ENCODE measurements around the gene TUBB4B.

The TUBB4B gene

GRCh38 chr9:137240841-137241489 is at the start of gene TUBB4B:
Gene TUBB4B (plus strand): TSS chr9:137241287. CDS start chr9:137241361, 74 bp downstream.
- DNase-seq (ENCODE audit: low read depth) = peak; percentile 93

GRCh38 chr9:137191691-137192447 is 49.2 kb upstream of the TUBB4B start:
- DNase-seq (ENCODE audit: low read depth) = no peak

- no peak for DNase-seq (ENCODE audit: low read depth)
Measured at GRCh38 chr9:137192448-137192780, 48.7 kb upstream of the TUBB4B start.

GRCh38 chr9:137192859-137193258 is 48.2 kb upstream of the TUBB4B start:
- no peak for DNase-seq (ENCODE audit: low read depth)

DNA sequence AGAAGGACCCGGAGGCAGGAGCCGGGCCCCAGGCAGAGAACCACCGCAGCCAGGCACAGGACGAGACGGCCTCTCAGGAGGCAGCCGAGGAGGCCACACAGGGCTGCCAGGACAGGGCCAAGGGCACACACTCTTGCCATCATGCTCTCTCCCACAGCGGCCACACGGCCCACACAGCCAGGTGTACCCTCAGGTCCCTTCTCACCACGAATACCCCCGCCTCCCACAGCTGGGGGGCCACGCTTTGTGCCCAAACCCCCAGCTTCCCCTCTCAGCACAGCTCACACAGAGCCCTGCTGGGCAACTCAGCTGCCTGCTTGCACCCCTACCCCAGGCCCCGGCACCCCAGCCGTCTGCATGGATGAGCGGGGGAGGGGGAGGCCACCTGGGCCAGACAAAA is 47.3 kb upstream of the TUBB4B start:
- no peak for DNase-seq (ENCODE audit: low read depth)

GRCh38 chr9:137194388-137194787 is 46.7 kb upstream of the TUBB4B start:
- DNase-seq (ENCODE audit: low read depth) = no peak

DNA sequence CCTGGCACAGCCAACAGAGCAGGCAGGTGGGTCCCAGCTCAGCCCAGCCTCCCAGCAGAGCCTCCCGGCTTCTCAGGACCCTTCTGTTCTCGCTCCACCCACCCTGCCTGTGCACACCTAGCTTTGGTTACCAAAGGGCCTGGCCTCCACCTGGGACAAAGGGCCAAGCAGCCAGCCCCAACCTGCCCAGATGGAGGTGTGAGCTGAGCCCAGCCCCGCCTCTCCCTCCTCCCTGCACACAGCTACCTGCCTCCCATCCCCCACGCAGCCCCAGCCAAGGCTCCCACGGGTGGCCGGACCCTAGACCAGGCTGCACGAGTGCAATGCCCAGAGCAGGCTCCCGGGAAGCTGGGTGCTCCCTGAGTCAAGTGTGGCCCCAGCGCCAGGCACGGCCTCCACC is 46.2 kb upstream of the TUBB4B start:
- no peak for DNase-seq (ENCODE audit: low read depth)

- no peak for DNase-seq (ENCODE audit: low read depth)
Measured at GRCh38 chr9:137195525-137196220, 45.4 kb upstream of the TUBB4B start.

DNA sequence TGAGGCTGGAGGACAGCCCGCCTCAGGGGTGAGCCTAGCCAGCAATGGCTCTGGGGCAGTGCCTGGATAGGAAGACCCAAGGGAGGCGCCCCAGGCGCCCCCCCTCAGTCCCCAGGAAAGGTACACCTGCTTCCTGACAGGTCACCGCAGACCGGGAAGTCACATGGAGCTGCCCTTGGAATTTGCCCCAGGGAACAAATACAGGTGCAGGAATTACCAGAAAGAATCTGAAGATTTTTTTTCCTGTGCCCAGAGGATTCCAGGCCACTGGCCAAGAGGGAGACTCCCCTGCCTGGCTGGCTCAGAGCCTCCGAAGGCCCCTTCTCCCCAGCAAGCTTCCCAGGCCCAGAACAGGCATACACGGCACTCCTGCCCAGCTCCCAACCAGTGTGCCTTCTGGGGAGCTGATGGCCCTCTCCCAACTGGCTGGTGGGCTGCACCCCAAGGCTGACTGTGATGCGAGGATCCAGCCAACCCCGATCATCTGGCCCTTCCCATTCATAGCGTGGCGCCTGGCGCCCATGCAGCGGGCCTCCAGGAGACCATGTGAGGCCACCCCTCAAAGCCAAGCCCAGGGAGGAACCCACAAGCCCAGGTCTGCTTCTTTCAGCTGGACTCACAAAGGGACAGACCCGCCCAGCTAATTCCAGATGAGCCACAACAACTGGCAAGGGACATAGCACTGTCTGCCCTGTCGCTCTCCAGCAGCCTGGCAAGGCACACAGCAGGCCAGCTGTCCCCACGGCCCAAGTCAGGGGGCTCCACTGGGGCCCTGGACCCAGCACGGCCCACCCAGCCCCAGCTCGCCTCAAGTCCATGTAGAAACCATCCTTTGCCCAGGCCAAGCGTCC is 42.8 kb upstream of the TUBB4B start:
- DNase-seq (ENCODE audit: low read depth) = no peak

- no peak for DNase-seq (ENCODE audit: low read depth)
Measured at GRCh38 chr9:137198902-137199283, 42.2 kb upstream of the TUBB4B start.

DNA sequence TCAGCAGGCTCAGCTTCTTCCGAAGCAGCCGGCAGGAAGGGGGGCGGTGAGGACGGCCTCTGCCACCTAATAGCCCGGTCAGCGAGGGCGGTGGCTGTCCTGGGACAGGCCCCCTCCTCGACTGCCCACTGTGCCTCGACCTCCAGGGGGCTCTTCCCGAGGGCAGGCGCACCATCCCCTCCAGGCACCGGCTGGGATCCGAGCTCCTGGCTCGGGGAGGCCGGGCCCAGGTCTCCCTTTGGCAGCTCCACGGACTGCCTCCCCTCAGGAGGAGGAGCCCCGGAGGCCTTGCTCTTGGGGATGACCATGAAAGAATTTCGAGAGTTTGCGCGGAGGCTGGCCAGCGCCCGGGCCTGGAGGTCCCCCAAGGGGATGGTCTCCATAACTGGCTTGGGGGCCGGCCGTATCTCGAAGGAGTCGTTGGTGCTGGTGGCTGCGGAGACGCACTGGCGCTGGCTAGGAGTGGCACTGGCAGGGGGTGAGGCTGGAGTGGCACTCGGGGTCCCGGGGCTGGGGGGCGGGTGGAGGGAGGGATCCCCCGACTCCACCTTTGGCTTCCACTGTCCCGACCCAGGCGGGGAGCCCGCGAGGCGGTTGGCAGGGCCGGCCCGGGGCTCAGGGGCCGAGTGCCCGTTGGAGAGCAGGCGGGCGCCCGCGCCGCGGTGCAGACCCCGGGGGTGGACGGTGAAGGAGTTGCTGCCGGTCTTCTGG is 41.5 kb upstream of the TUBB4B start:
- no peak for DNase-seq (ENCODE audit: low read depth)

DNA sequence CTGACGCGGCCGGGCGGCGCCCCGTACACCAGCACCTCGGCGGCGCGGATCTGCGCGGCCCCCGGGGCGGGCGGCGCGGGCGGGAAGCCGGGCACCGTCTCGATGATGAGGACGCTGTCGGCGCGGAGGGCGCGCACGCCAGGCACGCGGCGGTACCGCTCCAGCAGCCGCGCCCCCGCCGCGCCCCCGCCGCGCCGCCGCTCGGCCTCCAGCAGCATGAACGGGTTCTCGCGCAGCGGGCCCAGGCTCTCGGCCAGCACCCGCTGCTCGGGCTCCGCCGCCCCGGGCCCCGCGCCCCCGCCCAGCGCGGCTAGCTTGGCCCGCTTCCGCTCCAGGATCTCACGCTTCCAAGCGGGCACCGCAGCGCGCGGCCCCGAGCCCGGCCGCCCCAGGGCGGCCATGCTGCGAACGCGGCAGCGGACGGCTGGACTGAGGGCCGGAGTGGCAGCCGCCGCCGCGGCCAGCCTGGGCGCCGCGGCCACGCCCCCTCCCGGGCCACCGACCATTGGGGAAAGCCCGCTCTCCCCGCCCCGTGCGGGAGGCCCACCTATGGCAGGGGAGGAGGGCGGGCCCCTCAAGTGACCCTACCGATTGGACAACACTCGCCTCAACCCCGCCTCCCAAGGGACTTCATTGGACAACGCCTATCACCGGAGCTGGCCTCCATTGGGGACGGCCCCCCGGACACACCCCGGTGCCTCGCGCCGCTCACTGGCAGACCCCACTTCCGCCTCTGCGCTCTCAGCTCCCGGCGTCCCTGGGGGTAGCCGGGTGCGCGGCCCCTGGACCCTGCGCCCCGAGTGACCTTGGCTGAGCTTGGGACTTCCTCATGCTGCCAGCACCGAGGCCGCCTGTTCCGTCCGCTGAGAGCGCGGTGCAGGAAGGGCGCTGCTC is 40.5 kb upstream of the TUBB4B start, which contains the start of gene TPRN:
TSS of gene TPRN (minus strand) at position 431 of the 894 bp plus-strand sequence. CDS start at position 401, 30 bp downstream.
- DNase-seq (ENCODE audit: low read depth) = peak; percentile 97

DNA sequence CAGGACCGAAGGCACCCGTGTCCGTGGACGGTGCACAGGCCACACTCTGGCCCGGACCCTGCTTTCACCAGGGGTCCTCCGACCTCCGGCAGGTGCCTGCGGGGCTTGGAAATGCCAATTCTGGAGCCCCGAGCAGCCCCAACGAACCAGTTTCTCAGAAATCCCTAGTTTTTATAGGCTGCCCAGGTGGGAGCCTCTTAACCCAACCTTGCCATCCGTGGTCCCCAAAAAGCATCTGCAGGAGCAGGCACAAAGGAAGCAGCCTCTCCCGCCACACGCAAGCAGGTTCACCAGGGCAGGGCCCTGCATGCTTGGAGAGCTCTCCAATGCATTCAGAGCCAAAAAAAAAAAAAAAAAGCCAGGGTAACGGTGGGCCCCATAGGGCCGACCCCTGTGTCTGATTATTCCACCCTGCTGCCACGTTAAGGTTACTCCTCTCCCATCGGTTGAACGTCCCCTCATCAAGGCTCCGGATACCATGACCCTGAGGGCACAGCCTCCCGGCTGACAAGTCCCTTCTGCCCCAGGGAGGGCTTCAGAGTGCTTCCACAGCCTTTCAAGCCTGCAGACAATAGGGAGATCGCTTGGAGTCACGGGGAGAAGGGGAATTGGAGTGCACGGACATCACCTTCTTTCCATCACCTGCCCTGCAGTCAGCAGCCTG is 39.8 kb upstream of the TUBB4B start:
- DNase-seq (ENCODE audit: low read depth) = no peak

- no peak for DNase-seq (ENCODE audit: low read depth)
Measured at GRCh38 chr9:137202966-137203365, 38.1 kb upstream of the TUBB4B start.

DNA sequence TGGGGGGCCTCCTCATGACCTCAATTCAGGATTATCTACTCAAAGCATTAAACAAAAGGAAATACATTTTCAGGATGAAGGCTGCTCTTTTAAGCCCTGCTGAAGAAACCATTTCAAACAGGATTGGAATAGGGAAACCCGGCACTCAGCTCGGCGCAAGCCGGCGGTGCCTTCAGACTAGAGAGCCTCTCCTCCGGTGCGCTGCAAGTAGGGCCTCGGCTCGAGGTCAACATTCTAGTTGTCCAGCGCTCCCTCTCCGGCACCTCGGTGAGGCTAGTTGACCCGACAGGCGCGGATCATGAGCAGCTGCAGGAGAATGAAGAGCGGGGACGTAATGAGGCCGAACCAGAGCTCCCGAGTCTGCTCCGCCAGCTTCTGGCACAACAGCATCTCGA is 36.4 kb upstream of the TUBB4B start:
- DNase-seq (ENCODE audit: low read depth) = no peak

DNA sequence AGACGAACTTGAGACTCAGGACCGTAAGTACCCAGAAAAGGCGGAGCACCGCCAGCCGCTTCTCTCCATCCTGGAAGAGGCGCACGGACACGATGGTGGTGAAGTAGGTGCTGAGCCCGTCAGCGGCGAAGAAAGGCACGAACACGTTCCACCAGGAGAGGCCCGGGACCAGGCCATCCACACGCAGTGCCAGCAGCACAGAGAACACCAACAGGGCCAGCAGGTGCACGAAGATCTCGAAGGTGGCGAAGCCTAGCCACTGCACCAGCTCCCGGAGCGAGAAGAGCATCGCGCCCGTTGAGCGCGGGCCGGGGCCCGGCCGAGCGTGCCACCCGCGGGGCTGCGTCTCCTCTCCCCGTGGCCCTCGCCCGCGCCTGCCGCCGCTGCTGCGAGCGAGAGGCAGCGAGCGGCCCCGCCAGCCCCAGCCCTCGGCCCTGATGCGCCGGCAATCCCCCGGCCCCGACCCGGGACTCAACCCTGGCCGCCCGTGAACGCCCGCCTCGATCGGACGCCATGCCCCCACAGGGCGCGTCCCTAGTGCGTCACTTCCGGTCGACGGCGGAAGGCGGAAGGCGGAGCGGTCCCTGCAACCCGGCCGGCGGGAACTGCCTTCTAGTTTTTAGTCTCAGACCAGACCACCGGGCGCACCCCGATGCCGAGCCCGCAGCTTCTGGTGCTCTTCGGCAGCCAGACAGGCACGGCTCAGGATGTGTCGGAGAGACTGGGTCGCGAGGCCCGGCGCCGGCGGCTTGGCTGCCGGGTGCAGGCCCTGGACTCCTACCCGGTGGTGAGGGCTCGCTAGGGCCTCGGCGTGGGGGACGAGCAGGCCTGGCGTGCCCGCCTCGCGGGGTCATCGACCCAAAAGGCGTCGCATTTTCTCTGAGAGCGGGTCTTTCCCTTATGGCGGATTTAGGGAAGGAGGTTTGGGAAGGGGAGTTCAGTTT is 35.7 kb upstream of the TUBB4B start, which contains the start of the genes NDOR1 and TMEM203:
TSS of gene NDOR1 (plus strand) at position 575 of the 944 bp plus-strand sequence. CDS start at position 653, 78 bp downstream.
TSS of gene TMEM203 (minus strand) at position 523 of the 944 bp plus-strand sequence. CDS start at position 289, 234 bp downstream.
- DNase-seq (ENCODE audit: low read depth) = peak; percentile 89

DNA sequence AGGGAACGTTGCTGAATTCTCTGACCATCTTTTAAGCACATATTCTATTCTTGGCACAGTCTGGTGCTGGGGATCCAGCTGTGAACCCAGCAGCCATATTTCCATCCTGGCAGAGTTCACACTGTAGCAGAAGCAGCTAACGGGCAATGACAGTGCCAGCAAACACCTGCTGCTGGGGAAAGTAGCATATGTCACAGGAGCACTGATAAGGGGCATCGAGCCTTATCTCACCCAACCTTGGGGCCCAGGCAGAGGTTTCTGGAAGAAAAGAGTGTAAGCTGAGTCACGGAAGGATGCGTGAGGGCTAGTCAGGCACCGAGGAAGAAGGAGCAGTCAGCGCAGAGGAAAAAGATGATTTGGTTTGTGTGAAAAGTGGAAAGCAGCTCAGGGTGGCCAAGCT is 34.5 kb upstream of the TUBB4B start:
- no peak for DNase-seq (ENCODE audit: low read depth)

GRCh38 chr9:137211532-137211931 is 29.6 kb upstream of the TUBB4B start:
- no peak for DNase-seq (ENCODE audit: low read depth)
